OCI-LY1 (cell line): ENCODE data around the gene DPH5.

ENCODE experiments used
- CTCF ChIP-seq: fragments of 200-600 bp; sonication (generic), shearing (Covaris generic); IDR thresholded peaks from 2 replicates; pipeline ENCODE4 v1.5.1; 2017; ENCODE audit warnings: mild to moderate bottlenecking, antibody characterized with exemption, low read length, moderate library complexity, mixed read lengths
- EZH2 ChIP-seq: fragments of 200-600 bp; sonication (generic), shearing (Covaris generic); IDR thresholded peaks from 2 replicates; pipeline ENCODE4 v1.8.0; 2017; ENCODE audit warnings: borderline replicate concordance, mixed run types, mild to moderate bottlenecking, antibody characterized with exemption, low read length, moderate library complexity, mixed read lengths

GRCh38 chr1:101041300-101041699, 15.7 kb upstream of the DPH5 start:
- no peak for TF ChIP-seq EZH2
- no peak for TF ChIP-seq CTCF
